ENCODE measurements around the gene COL7A1.

DNA sequence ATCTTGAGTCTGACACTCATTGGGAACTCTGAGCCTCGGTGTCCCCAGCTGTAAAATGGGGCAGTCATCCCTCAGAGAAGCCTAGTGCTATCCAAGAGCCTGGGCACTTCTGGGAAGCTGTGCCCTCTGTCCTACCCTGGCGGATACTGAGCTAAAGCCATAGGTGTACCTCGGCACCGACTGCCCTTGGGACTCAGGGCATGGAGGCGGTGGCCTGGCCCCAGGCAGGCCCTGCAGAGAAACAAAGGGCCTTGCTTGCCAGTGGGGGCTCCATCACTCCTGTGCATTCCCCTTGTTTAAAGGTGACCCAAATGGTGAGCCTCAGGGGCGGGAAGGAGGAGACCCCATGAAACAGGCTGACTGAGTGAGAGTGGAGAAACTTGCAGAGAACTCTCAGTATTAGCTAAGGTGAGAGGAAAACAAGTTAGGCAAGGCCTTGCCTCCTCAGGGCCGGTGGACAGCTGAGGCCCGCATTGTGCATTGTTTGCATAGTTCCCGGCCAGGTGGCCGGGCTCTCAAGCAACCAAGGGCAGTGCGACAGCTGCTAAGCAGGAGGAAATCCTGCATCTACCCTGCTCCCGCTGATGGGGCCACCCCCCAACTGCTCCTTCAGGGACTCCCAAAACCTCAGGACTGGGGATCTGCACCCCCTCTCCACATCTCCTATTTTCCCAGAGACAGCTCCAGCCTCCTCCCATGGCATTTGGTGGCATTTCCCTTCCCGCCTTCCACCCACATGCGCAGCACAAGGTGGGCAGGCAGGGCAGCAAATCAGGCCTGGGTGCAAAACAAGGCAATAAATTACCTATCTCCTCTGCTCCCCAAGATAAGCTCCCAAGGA, 42.8 kb downstream of the COL7A1 start:
- TF ChIP-seq, protein P1, sequence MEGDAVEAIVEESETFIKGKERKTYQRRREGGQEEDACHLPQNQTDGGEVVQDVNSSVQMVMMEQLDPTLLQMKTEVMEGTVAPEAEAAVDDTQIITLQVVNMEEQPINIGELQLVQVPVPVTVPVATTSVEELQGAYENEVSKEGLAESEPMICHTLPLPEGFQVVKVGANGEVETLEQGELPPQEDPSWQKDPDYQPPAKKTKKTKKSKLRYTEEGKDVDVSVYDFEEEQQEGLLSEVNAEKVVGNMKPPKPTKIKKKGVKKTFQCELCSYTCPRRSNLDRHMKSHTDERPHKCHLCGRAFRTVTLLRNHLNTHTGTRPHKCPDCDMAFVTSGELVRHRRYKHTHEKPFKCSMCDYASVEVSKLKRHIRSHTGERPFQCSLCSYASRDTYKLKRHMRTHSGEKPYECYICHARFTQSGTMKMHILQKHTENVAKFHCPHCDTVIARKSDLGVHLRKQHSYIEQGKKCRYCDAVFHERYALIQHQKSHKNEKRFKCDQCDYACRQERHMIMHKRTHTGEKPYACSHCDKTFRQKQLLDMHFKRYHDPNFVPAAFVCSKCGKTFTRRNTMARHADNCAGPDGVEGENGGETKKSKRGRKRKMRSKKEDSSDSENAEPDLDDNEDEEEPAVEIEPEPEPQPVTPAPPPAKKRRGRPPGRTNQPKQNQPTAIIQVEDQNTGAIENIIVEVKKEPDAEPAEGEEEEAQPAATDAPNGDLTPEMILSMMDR (IDR thresholded peaks at IDR 0.05), result no peak
- TF ChIP-seq, protein P2, sequence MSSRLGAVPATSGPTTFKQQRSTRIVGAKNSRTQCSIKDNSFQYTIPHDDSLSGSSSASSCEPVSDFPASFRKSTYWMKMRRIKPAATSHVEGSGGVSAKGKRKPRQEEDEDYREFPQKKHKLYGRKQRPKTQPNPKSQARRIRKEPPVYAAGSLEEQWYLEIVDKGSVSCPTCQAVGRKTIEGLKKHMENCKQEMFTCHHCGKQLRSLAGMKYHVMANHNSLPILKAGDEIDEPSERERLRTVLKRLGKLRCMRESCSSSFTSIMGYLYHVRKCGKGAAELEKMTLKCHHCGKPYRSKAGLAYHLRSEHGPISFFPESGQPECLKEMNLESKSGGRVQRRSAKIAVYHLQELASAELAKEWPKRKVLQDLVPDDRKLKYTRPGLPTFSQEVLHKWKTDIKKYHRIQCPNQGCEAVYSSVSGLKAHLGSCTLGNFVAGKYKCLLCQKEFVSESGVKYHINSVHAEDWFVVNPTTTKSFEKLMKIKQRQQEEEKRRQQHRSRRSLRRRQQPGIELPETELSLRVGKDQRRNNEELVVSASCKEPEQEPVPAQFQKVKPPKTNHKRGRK (CRISPR knock-in tag; IDR thresholded peaks at IDR 0.05; ENCODE audit: borderline replicate concordance), result no peak
- TF ChIP-seq, protein P3, sequence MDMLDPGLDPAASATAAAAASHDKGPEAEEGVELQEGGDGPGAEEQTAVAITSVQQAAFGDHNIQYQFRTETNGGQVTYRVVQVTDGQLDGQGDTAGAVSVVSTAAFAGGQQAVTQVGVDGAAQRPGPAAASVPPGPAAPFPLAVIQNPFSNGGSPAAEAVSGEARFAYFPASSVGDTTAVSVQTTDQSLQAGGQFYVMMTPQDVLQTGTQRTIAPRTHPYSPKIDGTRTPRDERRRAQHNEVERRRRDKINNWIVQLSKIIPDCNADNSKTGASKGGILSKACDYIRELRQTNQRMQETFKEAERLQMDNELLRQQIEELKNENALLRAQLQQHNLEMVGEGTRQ (CRISPR knock-in tag; IDR thresholded peaks at IDR 0.05), result no peak
- TF ChIP-seq ATF1 (CRISPR knock-in tag; IDR thresholded peaks at IDR 0.05) (no peak), RELA (CRISPR knock-in tag; IDR thresholded peaks at IDR 0.05; ENCODE audit: borderline replicate concordance) (no peak), EMX1 (CRISPR knock-in tag; IDR thresholded peaks at IDR 0.05) (no peak), MYBL2 (CRISPR knock-in tag; IDR thresholded peaks at IDR 0.05) (no peak)
- TF ChIP-seq, protein P4, sequence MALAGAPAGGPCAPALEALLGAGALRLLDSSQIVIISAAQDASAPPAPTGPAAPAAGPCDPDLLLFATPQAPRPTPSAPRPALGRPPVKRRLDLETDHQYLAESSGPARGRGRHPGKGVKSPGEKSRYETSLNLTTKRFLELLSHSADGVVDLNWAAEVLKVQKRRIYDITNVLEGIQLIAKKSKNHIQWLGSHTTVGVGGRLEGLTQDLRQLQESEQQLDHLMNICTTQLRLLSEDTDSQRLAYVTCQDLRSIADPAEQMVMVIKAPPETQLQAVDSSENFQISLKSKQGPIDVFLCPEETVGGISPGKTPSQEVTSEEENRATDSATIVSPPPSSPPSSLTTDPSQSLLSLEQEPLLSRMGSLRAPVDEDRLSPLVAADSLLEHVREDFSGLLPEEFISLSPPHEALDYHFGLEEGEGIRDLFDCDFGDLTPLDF (CRISPR knock-in tag; IDR thresholded peaks at IDR 0.05), result no peak
- TF ChIP-seq, protein P5, sequence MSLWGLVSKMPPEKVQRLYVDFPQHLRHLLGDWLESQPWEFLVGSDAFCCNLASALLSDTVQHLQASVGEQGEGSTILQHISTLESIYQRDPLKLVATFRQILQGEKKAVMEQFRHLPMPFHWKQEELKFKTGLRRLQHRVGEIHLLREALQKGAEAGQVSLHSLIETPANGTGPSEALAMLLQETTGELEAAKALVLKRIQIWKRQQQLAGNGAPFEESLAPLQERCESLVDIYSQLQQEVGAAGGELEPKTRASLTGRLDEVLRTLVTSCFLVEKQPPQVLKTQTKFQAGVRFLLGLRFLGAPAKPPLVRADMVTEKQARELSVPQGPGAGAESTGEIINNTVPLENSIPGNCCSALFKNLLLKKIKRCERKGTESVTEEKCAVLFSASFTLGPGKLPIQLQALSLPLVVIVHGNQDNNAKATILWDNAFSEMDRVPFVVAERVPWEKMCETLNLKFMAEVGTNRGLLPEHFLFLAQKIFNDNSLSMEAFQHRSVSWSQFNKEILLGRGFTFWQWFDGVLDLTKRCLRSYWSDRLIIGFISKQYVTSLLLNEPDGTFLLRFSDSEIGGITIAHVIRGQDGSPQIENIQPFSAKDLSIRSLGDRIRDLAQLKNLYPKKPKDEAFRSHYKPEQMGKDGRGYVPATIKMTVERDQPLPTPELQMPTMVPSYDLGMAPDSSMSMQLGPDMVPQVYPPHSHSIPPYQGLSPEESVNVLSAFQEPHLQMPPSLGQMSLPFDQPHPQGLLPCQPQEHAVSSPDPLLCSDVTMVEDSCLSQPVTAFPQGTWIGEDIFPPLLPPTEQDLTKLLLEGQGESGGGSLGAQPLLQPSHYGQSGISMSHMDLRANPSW (CRISPR knock-in tag; conservative IDR thresholded peaks at IDR 0.05; ENCODE audit: low read depth), result no peak
- TF ChIP-seq, protein P6, sequence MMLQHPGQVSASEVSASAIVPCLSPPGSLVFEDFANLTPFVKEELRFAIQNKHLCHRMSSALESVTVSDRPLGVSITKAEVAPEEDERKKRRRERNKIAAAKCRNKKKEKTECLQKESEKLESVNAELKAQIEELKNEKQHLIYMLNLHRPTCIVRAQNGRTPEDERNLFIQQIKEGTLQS (CRISPR knock-in tag; conservative IDR thresholded peaks at IDR 0.05), result no peak
- TF ChIP-seq, protein P7, sequence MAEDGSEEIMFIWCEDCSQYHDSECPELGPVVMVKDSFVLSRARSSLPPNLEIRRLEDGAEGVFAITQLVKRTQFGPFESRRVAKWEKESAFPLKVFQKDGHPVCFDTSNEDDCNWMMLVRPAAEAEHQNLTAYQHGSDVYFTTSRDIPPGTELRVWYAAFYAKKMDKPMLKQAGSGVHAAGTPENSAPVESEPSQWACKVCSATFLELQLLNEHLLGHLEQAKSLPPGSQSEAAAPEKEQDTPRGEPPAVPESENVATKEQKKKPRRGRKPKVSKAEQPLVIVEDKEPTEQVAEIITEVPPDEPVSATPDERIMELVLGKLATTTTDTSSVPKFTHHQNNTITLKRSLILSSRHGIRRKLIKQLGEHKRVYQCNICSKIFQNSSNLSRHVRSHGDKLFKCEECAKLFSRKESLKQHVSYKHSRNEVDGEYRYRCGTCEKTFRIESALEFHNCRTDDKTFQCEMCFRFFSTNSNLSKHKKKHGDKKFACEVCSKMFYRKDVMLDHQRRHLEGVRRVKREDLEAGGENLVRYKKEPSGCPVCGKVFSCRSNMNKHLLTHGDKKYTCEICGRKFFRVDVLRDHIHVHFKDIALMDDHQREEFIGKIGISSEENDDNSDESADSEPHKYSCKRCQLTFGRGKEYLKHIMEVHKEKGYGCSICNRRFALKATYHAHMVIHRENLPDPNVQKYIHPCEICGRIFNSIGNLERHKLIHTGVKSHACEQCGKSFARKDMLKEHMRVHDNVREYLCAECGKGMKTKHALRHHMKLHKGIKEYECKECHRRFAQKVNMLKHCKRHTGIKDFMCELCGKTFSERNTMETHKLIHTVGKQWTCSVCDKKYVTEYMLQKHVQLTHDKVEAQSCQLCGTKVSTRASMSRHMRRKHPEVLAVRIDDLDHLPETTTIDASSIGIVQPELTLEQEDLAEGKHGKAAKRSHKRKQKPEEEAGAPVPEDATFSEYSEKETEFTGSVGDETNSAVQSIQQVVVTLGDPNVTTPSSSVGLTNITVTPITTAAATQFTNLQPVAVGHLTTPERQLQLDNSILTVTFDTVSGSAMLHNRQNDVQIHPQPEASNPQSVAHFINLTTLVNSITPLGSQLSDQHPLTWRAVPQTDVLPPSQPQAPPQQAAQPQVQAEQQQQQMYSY (CRISPR knock-in tag; IDR thresholded peaks at IDR 0.05), result no peak
